Pancreas (tissue), 10 donors: Measurements from ENCODE around the gene PGM2L1. TPM values are rescaled to one million over a fixed set of nuclear protein-coding genes. Genes with fewer than 3 reads are reported as not detected.

Source experiments
- ATAC-seq, 4 donors: fragments of 200-7000 bp; cut with Tn5 transposase; one replicate each; pipeline versions ENCODE4 v1.8.0 to v1.9.1; 2020; ENCODE audit warnings: mild to moderate bottlenecking in 4 of 4, moderate library complexity in 4 of 4
- DNase-seq, 6 donors: peaks; one replicate each; pipeline ENCODE4 v3.0.0-alpha.2; 2020
- FAIRE-seq: peaks from 2 replicates; lab custom pipeline; 2012; peaks lifted over from hg19 to GRCh38; lab: Jason Lieb, UNC
- H3K27ac ChIP-seq, 4 donors: fragments of 200-600 bp; sonication (generic); 1 replicate in 3 of 4; 2 replicates in 1 of 4; pipeline versions ENCODE4 v1.5.0 to v1.8.0; 2020
- H3K27me3 ChIP-seq, 4 donors: fragments of 200-600 bp; one replicate each; pipeline ENCODE4 v1.8.0; 2021
- H3K36me3 ChIP-seq, 3 donors: fragments of 200-600 bp; sonication (generic) in 1 of 3; one replicate each; pipeline versions ENCODE4 v1.5.0 to v1.8.0; 2020 to 2021
- H3K4me1 ChIP-seq, 3 donors: fragments of 200-600 bp; one replicate each; pipeline ENCODE4 v1.8.0; 2021
- H3K4me3 ChIP-seq, 4 donors: fragments of 200-600 bp; sonication (generic) in 2 of 4; one replicate each; pipeline versions ENCODE4 v1.5.0 to v1.8.0; 2020 to 2021
- H3K9me3 ChIP-seq, 4 donors: fragments of 200-600 bp; one replicate each; pipeline ENCODE4 v1.8.0; 2021
- WGBS, 2 donors: extraction: QIAGEN DNeasy Blood & Tissue Kit; methylation state at CpG; one replicate each; pipeline ENCODE4 v1.1.7; 2013; 5-methylcytosine and 5-hydroxymethylcytosine counted together
- intact Hi-C, 3 donors: fragments of 100-400 bp; cut with DNase I; formaldehyde crosslinking; loops; one replicate each; pipeline versions ENCODE4 v1.11.1 to v1.14.2; 2022
- polyA plus RNA-seq, 2 donors: library from polyadenylated mRNA; stranded (reverse); fragments of 200-250 nt; gene quantifications; one replicate each; pipeline ENCODE4 v1.2.3, GENCODE V29; 2013
- total RNA-seq, 6 donors: library from RNA; stranded (reverse); fragmentation: NEBNext Ultra II Directional in 4 of 6; extraction: Animal tissue kit (Norgen Biotek cat#: 25700) in 4 of 6; gene quantifications; one replicate each; pipeline versions ENCODE4 v1.2.1 to v1.2.4, GENCODE V29; 2021 to 2023
- TF ChIP-seq, protein P1 (sequence below), 4 donors: fragments of 200-600 bp; sonication (generic) in 3 of 4; IDR thresholded peaks; one replicate each; pipeline versions ENCODE4 v1.5.0 to v1.8.0; 2021; ENCODE audit warnings: antibody characterized with exemption in 4 of 4
- donor health status: healthy with polysubstance abuse.
- donor health status: DM: no; HTN: no; CAD: no; lungs with moderate emphysema.
- donor health status: DM: no; HTN: no; CAD: no.
- donor health status: control.
- donor health status: control.
- donor health status: Bipolar disorder and iron deficiency.
- donor health status: DM: yes; HTN: yes; CAD: no.
- donor health status: DM: no; HTN: no; CAD: no.
- donor health status: DM: no; HTN: no; CAD: no.
- donor health status: DM: yes; HTN: yes; CAD: no.

The PGM2L1 gene
- total RNA-seq (1 to 10 TPM; 2.2 to 9.5 (median 4.2) TPM), polyA plus RNA-seq (1 to 10 TPM in 1 of 2 donors, under 1 TPM in 1; 0.96 to 1.9 TPM)

DNA sequence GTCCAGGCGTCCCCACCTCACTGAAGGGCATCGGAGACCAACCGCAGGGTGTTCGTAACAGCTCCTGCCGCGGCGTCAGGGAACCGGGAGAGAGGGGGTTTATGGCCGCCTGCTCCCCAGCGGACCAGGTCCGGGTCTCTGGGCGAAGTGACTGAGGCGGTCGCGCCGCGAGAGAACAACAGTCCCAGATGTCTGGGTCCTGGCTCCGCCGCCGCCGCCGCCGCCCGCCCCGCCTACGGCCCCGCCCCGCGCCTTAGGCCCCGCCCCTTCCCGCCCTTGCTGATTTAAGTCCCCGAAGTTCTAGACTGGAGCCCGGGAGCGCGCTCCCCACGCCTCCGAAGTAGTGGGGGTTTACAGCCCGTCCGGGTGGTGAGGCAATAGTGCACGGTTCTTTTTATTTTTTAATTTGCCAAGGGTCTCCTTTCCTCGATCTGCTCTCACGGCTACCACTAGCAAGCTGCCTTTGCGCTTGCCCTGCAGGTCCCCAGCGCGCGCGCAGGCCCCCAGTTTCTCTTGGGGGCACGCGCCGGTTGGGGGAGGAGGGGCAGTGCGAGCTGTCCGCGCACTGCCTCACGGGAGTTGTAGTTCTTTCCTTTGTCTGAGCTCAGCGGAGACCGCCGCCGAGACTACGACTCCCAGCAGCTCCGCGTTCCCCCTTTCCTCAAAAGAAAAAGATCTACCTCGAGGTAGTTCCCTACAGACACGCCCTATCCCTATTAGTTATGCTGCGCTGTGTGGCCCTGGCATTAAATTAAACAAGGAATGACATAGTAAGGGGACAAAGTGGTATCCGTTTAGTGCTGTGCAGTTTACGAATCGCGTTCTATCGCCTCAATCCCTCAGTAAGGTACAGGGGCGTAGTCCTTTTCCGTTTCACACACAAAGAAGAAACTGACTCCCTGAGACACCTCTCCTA is at the start of gene PGM2L1:
TSS of gene PGM2L1 (minus strand) at position 190 of the 916 bp plus-strand sequence. CDS start 272 bp downstream, outside the sequence.
- TF ChIP-seq, protein P1, sequence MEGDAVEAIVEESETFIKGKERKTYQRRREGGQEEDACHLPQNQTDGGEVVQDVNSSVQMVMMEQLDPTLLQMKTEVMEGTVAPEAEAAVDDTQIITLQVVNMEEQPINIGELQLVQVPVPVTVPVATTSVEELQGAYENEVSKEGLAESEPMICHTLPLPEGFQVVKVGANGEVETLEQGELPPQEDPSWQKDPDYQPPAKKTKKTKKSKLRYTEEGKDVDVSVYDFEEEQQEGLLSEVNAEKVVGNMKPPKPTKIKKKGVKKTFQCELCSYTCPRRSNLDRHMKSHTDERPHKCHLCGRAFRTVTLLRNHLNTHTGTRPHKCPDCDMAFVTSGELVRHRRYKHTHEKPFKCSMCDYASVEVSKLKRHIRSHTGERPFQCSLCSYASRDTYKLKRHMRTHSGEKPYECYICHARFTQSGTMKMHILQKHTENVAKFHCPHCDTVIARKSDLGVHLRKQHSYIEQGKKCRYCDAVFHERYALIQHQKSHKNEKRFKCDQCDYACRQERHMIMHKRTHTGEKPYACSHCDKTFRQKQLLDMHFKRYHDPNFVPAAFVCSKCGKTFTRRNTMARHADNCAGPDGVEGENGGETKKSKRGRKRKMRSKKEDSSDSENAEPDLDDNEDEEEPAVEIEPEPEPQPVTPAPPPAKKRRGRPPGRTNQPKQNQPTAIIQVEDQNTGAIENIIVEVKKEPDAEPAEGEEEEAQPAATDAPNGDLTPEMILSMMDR (IDR thresholded peaks at IDR 0.05): no peak
- intact Hi-C loops: no loop called here
- Histone ChIP-seq H3K27me3 (no peaks in the 10 kb centered on the region), H3K27ac (peak within 1 kb of the TSS; percentile 69 to 96 (median 83)), H3K9me3 (no peaks in the 10 kb centered on the region), H3K4me3 (peak within 1 kb of the TSS; percentile 58 to 85 (median 64)), H3K36me3 (no peaks in the 10 kb centered on the region), H3K4me1 (no peaks in the 10 kb centered on the region)
- 1% methylated on average over 70 to 71 of the region's 71 CpGs for WGBS, 2 donors
- peak; percentile 92 to 96 (median 93) for DNase-seq
- ATAC-seq: peak; percentile 92 to 96 (median 94)
- peak; percentile 60 for FAIRE-seq

GRCh38 chr11:74447720-74448119 is 49.5 kb upstream of the PGM2L1 start:
- intact Hi-C loops: loop anchor here in 2 of 3 donors (5.0 kb wide), 2 partner anchors 55 to 190 kb away; no protein-coding TSS in a partner anchor
- ATAC-seq (no peak), FAIRE-seq (no peak), DNase-seq (no peak)
- H3K36me3 ChIP-seq: no peaks in the 10 kb centered on the region
- H3K9me3 ChIP-seq: no peaks in the 10 kb centered on the region
- TF ChIP-seq, protein P1 (IDR thresholded peaks at IDR 0.05): no peak
- no peaks in the 10 kb centered on the region for H3K27me3 ChIP-seq
- H3K27ac ChIP-seq: no peak overlapping the region
- H3K4me1 ChIP-seq: peaks cover 15 to 23% (median 18%) of the 10 kb centered on the region in 3 donors
- no peak overlapping the region for H3K4me3 ChIP-seq

- TF ChIP-seq, protein P1 (IDR thresholded peaks at IDR 0.05): no peak
- 89 to 95% methylated on average over 1 of the region's 1 CpG for WGBS, 2 donors
Observed at GRCh38 chr11:74446532-74446938, 48.3 kb upstream of the PGM2L1 start.

GRCh38 chr11:74444173-74444826 is 46.1 kb upstream of the PGM2L1 start:
- peak in 4 of 6 donors; percentile 53 to 83 (median 65) for DNase-seq
- peak; percentile 45 to 77 (median 68) for ATAC-seq
- intact Hi-C loops: loop anchor here in 1 of 3 donors (5.0 kb wide), 1 partner anchor 192 kb away; no protein-coding TSS in a partner anchor
- TF ChIP-seq, protein P1 (IDR thresholded peaks at IDR 0.05): no peak
- Histone ChIP-seq H3K4me1 (peaks cover 18 to 28% (median 24%) of the 10 kb centered on the region in 3 donors), H3K9me3 (no peaks in the 10 kb centered on the region), H3K4me3 (no peak overlapping the region), H3K36me3 (no peaks in the 10 kb centered on the region), H3K27me3 (no peaks in the 10 kb centered on the region), H3K27ac (peak overlapping the region in 1 of 4 donors; percentile 67)
- 54 to 57% methylated on average over 9 of the region's 9 CpGs for WGBS, 2 donors
- no peak for FAIRE-seq

More at GRCh38 chr11:74446532-74446938, 48.3 kb upstream of the PGM2L1 start:
- H3K27ac ChIP-seq: no peak overlapping the region
- FAIRE-seq (no peak), DNase-seq (no peak), ATAC-seq (no peak)
- intact Hi-C loops: loop anchor here in 2 of 3 donors (5.0 kb wide), 2 partner anchors 54 to 189 kb away; no protein-coding TSS in a partner anchor
- no peak overlapping the region for H3K4me3 ChIP-seq
- no peaks in the 10 kb centered on the region for H3K27me3 ChIP-seq
- H3K4me1 ChIP-seq: peaks cover 18 to 28% (median 24%) of the 10 kb centered on the region in 3 donors
- no peaks in the 10 kb centered on the region for H3K9me3 ChIP-seq
- H3K36me3 ChIP-seq: no peaks in the 10 kb centered on the region
